Caki2 (cell line): ENCODE results near the gene EFNA4. TPM values are rescaled to one million over a fixed set of nuclear protein-coding genes. Genes with fewer than 3 reads are reported as not detected.
"Not testable (repeated sequence)": the region's sequence is repeated elsewhere in the genome, so short reads cannot be mapped to it uniquely, and the experiment has no call there.

Experiments
- DNase-seq: peaks from one replicate; pipeline ENCODE4 v3.0.0-alpha.2; 2015; ENCODE audit warnings: low read depth
- in situ Hi-C: cut with HindIII; loops from 2 replicates; pipeline ENCODE4 v1.10.0; 2016; ENCODE audit warnings: low sequenced_read_pairs, low pct_unique_long_range_greater_than_20kb, mixed read lengths
- total RNA-seq: library from RNA; depleted of rRNA; stranded (reverse); fragments of >200 nt; shearing (Covaris generic); gene quantifications from 2 replicates; pipeline ENCODE4 v1.2.3, GENCODE V29; 2014; ENCODE audit warnings: low replicate concordance; rRNA removed

EFNA4 gene
- total RNA-seq, 1 experiment from 2014 or later: 38.5 TPM

DNA sequence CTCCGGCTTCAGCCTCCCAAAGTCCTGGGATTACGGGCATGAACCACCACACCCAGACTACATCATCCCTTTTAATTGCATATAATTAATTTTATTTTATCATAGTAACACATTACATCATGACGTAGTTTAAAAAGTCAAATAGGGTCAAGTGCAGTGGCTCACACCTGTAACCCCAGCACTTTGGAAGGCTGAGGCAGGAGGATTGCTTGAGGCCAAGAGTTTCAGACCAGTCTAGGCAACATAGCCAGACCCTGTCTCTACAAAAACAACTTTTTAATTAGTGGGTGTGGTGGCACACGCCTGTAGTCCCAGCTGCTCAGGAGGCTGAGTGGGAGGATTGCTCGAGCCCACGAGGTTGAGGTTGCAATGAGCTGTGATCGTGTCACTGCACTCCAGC lies 35.8 kb downstream of the EFNA4 start:
- in situ Hi-C loops: no loop called here
- DNase-seq: no peak

DNA sequence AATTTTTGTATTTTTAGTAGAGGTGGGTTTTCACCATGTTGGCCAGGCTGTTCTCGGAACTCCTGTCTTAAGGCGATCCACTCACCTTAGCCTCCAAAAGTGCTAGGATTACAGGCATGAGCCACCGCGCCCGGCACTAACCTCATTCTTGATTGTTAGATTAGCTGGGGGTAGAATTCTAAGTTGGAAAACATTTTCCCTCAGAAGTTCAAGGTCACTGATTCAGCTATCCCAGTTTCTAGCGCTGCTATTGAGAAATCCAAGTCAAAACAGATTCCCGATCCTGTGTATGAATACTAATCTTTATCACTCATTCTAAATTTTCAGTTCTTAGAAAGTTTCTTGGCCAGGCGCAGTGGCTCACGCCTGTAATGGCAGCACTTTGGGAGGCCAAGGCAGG lies 39.8 kb downstream of the EFNA4 start:
- DNase-seq: no peak
- in situ Hi-C loops: no loop called here

DNA sequence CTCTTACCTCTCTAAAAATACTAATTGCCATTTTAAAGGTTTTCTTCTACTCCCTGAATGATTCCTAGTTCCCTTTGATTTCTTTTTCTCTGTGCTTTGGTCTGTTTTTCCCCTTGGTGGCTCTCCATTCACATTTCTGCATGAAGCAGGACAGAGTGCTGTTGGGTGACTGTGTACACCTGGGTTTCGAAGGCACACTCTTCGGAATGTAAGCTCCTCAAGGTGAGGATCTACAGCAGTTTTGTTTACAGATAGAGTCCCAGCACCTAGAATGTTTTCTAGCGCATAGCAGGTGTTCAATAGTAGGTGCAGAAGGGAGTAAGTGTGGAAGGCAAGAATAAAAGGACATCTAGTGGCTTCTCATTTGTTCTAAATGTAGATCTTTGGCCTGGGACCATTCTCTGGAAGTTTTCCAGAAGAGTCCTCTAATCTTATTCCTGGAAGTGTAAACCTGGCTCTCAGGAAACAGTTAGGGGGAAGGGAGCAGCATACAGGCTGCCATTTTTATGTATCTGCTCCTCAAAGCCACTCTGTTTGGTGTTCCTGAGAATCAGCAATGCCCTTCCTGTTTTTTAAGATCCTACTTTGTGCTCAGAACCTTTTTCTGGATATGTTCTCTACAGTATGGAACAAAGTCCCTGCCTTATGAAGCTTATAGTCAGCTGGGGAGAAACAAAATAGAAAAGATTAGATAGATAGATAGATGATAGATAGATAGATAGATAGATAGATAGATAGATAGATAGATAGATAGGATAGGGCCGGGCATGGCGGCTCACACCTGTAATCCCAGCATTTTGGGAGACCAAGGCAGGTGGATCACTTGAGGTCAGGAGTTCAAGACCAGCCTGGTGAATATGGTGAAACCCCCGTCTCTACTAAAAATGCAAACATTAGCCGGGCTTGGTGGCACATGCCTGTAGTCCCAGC lies 41.3 kb downstream of the EFNA4 start:
- in situ Hi-C loops: no loop called here
- no peak for DNase-seq

DNA sequence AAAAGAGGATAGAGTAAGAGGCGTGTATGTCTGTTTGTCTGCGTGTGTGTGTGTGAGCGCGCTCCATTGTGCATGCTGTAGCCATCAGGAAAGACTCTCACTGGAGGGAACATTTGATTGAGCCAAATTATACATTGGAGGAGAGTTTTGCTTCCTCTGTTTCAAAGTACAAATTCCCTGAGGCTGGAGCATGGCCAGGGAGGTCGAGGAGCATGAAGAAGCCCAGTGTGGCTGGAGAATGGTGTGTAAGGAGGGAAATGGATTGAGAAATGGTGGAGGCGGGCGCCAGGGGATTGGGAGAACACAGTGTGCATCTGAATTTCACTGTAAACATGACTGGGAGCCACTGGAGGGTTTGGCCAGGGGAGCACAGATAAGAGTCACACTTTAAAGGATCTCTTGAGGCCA lies 42.1 kb downstream of the EFNA4 start:
- DNase-seq: no peak
- in situ Hi-C loops: no loop called here

DNA sequence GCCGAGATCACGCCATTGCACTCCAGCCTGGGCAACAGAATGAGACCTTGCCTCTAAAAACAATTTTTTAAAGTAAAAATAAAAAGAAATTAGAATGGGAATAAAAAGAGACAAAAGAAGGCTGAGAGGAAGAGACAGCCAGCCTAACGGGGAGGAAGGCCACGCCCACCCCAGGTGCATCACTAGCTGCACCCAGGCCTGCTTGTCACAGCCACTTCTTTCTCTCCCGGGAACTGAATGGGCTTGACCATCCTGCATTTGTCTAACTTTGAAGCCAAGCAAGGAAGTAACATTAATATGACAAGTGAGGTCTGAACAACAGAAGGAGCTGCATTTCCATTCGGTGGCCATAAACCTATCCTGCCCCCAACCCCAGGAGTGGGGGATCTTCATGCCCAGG lies 43.3 kb downstream of the EFNA4 start:
- DNase-seq: no peak
- in situ Hi-C loops: no loop called here

DNA sequence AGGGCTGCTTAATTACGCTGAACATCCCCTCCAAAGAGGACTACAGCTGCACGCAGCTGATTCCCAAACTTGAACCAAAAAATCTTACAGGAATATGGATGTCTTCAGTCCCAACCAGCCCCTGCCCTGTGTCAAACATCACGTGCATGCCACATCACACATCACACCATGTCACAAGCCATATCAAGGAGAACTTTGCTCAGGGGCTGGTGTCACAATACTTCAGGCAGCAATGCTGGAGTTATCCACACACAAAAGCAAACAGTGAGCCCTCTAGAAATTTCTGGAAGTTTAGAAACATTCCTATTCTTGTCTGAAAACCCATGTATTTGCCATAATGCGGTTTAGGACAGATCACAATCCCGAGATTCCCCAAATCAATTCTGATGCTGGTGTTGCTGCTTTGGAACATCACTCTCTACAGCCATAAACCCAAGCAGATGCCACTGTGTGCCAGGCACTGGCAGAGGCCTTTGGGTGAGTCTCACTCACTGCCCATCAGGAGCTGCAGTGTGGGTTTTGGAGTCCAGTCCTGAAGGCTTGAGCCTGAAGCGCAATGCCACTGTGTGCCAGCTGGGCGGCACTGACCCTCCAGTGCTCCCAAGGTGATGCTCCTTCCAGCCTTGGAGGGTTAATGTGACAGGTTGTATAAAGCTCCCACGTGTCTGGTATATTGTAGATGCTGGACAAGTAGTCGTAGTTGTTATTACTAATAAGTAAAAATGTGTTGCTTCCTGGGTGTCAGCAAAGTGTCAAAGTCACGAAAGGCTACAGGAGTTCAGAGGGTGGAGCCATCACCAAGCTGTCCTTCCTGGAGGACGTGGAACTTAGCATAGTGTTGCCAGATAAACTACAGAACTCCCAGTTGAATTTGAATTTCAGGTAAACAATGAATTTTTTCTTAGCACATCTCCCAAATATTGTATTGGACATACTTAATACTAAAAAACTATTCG lies 44.0 kb downstream of the EFNA4 start:
- in situ Hi-C loops: no loop called here

DNA sequence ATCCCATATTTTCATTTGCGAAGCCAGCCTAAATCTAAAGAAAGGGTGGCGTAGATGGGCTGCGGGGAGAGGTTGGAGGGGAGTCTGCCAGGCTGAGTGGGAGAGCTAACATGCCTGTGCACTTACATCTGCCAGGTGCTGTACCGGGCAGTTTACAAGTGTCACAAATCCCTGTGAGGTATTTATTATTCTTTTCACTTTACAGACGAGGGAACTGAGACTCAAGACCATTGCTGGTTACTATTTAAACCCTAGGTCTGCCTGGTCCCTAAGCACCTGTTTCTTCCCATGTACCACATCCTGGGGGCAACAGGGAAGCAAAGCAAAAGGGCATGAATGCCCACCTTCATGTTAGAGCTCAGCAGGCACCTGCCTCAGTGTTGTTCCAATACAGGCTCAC lies 44.8 kb downstream of the EFNA4 start:
- in situ Hi-C loops: no loop called here
- DNase-seq: no peak

More for the DNA sequence above, 44.0 kb downstream of the EFNA4 start:
- DNase-seq: no peak

DNA sequence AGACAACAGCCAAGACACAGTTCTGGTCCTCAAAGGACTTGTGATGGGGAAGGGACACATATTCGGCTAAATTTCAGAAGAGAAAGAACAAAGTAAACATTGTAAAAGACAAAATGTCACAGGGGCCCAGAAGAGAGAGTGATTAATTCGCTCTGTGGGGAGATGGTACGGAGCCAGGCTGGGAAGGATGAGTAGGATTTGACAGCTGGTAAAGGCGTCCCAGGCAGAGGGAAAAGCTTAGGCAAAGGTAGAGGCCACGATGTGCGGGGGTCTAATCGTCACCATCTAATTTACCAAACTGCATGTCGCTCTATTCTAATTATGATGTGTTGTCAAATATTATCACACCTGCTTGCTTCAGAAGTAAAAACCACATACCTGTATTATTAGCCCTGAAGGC lies 46.8 kb downstream of the EFNA4 start:
- DNase-seq: no peak
- in situ Hi-C loops: no loop called here

DNA sequence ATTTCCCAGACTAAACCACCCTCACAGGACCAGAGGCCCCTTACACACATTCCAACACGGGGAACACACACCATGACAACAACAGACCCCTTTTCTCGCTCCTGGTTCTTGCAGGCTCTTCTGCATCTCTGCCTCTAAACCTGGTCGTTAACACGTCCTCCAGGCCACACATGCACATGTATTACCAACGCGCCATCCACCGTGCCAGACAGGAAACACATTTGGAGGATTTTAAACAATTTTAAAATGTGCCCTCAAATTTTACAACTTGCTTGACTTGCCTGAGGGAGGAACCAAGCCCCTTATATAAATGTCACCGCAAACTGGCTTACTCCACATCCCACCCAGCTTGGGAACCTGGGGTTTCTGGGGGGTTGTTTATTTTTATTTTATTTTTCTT lies 47.3 kb downstream of the EFNA4 start:
- in situ Hi-C loops: no loop called here
- no peak for DNase-seq

DNA sequence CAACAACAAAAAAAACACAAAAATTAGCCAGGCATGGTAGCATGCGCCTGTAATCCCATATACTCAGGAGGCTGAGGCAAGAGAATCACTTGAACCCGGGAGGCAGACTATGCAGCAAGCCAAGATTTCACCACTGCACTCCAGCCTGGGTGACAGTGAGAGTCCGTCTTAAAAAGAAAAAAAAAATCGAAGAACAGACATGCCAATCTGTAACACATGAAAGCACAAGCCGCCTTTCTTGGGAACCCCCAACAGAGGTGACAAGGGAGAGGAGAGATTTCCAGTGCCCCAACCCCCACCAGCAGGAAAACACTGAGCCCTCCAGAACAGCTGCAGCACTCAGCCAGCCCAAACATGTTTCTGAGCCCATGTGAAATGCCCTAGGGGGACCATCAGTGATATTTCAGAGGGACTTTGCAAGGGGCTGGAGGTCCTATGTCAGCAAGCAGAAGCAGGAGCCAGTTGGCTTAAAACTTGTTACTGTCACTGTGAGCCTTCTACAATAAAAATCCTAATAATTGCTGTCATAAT lies 50.0 kb downstream of the EFNA4 start:
- DNase-seq: no peak
- in situ Hi-C loops: no loop called here

DNA sequence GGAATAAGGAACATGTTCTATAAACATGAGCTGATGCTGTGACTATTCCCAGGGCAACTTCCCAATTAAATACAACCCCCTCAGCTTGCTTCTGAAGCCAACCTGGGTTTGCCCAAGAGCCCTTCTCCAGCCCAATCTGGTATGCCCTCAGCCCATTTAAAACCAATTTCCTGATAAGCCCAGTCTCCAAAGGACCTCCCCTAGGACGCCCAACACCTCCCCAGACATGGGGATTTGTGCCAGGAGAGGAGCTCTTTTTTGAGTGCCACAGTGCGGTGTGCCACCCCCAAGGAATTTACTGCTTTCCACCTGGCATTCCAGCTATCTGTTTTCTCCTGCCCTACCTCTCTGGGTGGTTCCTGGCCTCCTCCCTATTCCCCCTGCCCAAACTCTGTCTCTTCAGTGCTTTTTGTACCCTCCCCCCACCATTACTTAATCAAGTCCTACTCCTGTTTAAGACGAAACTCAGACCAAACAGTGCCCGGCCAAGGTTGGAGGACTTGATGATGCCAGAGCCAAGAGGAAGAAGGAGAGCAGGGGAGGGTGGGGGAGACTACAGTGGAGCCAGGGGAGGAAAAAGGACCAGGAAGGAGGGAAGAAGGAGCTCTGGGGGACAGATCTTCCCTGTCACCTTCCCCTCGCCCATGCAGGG lies 52.7 kb downstream of the EFNA4 start:
- DNase-seq: no peak
- in situ Hi-C loops: no loop called here

DNA sequence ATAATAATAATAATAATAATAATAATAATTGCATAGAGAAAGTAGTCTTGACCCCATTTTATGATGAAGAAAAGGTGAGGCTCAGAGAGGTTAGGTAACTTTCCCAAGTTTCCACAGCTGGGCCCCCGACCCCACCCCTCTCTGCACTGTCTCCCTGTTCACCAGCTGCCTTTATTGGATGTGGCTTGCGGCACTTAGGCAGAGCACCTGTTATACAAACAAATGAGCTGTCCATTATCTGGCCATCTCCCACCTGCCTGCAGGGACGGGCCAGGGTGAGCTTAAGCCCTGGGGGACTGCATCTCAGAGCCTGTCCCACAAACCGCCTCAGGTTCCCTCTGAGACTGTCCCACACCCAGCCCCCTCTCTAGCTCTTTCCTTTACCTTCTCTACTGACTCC lies 54.1 kb downstream of the EFNA4 start:
- no peak for DNase-seq
- in situ Hi-C loops: no loop called here

DNA sequence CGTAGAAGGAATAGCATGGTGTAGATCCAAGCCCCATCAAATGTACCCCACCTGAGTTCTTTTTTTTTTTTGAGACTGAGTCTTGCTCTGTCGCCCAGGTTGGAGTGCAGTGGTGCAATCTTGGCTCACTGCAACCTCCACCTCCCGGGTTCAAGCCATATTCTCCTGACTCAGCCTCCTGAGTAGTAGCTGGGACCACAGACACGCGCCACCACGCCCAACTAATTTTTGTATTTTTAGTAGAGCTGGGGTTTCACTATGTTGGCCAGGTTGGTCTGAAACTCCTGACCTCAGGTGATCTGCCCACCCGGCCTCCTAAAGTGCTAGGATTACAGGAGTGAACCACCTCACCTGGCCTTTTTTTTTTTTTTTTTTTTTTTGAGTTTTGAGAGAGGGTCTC lies 54.5 kb downstream of the EFNA4 start:
- in situ Hi-C loops, DNase-seq: not testable (repeated sequence)

Other genes with a start within 250 kb of the EFNA4 start
- not detected in 2 replicates for gene KCNN3, start 193.5 kb upstream of the EFNA4 start, total RNA-seq
- gene PMVK, start 127.0 kb upstream of the EFNA4 start, total RNA-seq: 49.9 and 66.3 TPM in 2 replicates
- 19.2 and 33.0 TPM in 2 replicates for gene PBXIP1, start 107.6 kb upstream of the EFNA4 start, total RNA-seq
- 18.4 and 22.2 TPM in 2 replicates for gene PYGO2, start 102.0 kb upstream of the EFNA4 start, total RNA-seq
- gene SHC1, start 93.0 kb upstream of the EFNA4 start, total RNA-seq: 95.0 and 109 TPM in 2 replicates
- gene CKS1B, start 89.1 kb upstream of the EFNA4 start, total RNA-seq: 166 and 305 TPM in 2 replicates
- 33.4 and 41.9 TPM in 2 replicates for gene FLAD1, start 80.4 kb upstream of the EFNA4 start, total RNA-seq
- not detected in 2 replicates for gene LENEP, start 70.2 kb upstream of the EFNA4 start, total RNA-seq
- 12.2 and 22.8 TPM in 2 replicates for gene ZBTB7B, start 60.9 kb upstream of the EFNA4 start, total RNA-seq
- not detected in 2 replicates for gene DCST2, start 30.0 kb upstream of the EFNA4 start, total RNA-seq
- gene DCST1, start 29.9 kb upstream of the EFNA4 start, total RNA-seq: not detected in 2 replicates
- 102 and 125 TPM in 2 replicates for gene ADAM15, start 12.4 kb upstream of the EFNA4 start, total RNA-seq
- gene EFNA3, start 15.1 kb downstream of the EFNA4 start, total RNA-seq: 9.1 and 10.0 TPM in 2 replicates
- 2.5 and 19.2 TPM in 2 replicates for gene EFNA1, start 64.1 kb downstream of the EFNA4 start, total RNA-seq
- 46.9 and 54.7 TPM in 2 replicates for gene SLC50A1, start 72.1 kb downstream of the EFNA4 start, total RNA-seq
- 171 and 198 TPM in 2 replicates for gene DPM3, start 76.8 kb downstream of the EFNA4 start, total RNA-seq
- 271 and 341 TPM in 2 replicates for gene KRTCAP2, start 109.6 kb downstream of the EFNA4 start, total RNA-seq
- gene TRIM46, start 110.1 kb downstream of the EFNA4 start, total RNA-seq: not detected in 2 replicates
- gene THBS3, start 144.2 kb downstream of the EFNA4 start, total RNA-seq: 20.5 and 28.3 TPM in 2 replicates
- gene MTX1, start 145.0 kb downstream of the EFNA4 start, total RNA-seq: 152 and 172 TPM in 2 replicates
- gene ENTREP3, start 191.7 kb downstream of the EFNA4 start, total RNA-seq: 4.3 and 7.1 TPM in 2 replicates
- 52.5 and 77.8 TPM in 2 replicates for gene SCAMP3, start 198.6 kb downstream of the EFNA4 start, total RNA-seq
- 30.8 and 32.8 TPM in 2 replicates for gene CLK2, start 209.8 kb downstream of the EFNA4 start, total RNA-seq
- 0.06 and 0.84 TPM in 2 replicates for gene HCN3, start 213.7 kb downstream of the EFNA4 start, total RNA-seq
- not detected in 2 replicates for gene PKLR, start 237.7 kb downstream of the EFNA4 start, total RNA-seq
- gene FDPS, start 245.1 kb downstream of the EFNA4 start, total RNA-seq: 239 and 330 TPM in 2 replicates